OCI-LY3 (cell line): ENCODE measurements around the gene EYA4.
"Not testable (repeated sequence)": the region's sequence is repeated elsewhere in the genome, so short reads cannot be mapped to it uniquely, and the experiment has no call there.

Experiments used
- EZH2phosphoT487 ChIP-seq: fragments of 200-600 bp; shearing (Covaris generic); IDR thresholded peaks from 2 replicates; pipeline ENCODE4 v1.6.1; 2018; ENCODE audit warnings: antibody characterized with exemption, mixed run types, low read depth
- TF ChIP-seq, protein P1 (sequence below): fragments of 200-600, 300-600 bp; sonication (generic); IDR thresholded peaks from 2 replicates; pipeline ENCODE4 v1.5.1; 2014; ENCODE audit warnings: antibody characterized with exemption, low read length, low read depth

DNA sequence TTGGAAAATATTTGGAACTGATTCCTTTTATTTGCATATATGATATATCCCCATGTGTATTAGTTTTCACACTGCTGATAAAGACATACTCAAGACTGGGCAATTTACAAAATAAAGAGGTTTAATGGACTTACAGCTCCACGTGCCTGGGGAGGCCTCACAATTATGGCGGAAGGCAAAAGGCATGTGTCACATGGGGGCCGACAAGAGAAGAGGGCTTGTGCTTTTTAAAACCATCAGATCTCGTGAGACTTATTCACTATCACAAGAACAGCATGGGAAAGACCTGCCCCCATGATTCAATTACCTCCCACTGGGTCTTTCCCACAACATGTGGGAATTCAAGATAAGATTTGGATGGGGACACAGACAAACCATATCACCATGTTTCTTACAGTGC lies 156.4 kb downstream of the EYA4 start:
- TF ChIP-seq, protein P1, sequence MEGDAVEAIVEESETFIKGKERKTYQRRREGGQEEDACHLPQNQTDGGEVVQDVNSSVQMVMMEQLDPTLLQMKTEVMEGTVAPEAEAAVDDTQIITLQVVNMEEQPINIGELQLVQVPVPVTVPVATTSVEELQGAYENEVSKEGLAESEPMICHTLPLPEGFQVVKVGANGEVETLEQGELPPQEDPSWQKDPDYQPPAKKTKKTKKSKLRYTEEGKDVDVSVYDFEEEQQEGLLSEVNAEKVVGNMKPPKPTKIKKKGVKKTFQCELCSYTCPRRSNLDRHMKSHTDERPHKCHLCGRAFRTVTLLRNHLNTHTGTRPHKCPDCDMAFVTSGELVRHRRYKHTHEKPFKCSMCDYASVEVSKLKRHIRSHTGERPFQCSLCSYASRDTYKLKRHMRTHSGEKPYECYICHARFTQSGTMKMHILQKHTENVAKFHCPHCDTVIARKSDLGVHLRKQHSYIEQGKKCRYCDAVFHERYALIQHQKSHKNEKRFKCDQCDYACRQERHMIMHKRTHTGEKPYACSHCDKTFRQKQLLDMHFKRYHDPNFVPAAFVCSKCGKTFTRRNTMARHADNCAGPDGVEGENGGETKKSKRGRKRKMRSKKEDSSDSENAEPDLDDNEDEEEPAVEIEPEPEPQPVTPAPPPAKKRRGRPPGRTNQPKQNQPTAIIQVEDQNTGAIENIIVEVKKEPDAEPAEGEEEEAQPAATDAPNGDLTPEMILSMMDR: not testable (repeated sequence)
- TF ChIP-seq EZH2phosphoT487: not testable (repeated sequence)
